HG03135 (cell line): ENCODE data around the gene TNFRSF19.
A peak's percentile ranks its signal among the peaks of the same experiment; 100 is the strongest.
"Not testable (repeated sequence)": the region's sequence is repeated elsewhere in the genome, so short reads cannot be mapped to it uniquely, and the experiment has no call there.

Source experiments
- ATAC-seq: cut with Tn5 transposase; IDR thresholded peaks from one replicate; pipeline ENCODE4 v1.9.1; 2021; ENCODE audit warnings: mild to moderate bottlenecking, moderate library complexity; ENCODE audit not compliant: unreplicated experiment

Gene TNFRSF19

GRCh38 chr13:23652909-23653726 lies 82.9 kb downstream of the TNFRSF19 start:
- no peak for ATAC-seq

GRCh38 chr13:23654111-23655110 lies 84.2 kb downstream of the TNFRSF19 start:
- ATAC-seq: no peak

- no peak for ATAC-seq
These were observed 85.1 kb downstream of the TNFRSF19 start for GRCh38 chr13:23655321-23655720.

- peak; percentile 66 for ATAC-seq
These were observed 86.6 kb downstream of the TNFRSF19 start for GRCh38 chr13:23656637-23657371.

- ATAC-seq: no peak
These were observed 88.8 kb downstream of the TNFRSF19 start for GRCh38 chr13:23658929-23659541.

- no peak for ATAC-seq
These were observed 90.0 kb downstream of the TNFRSF19 start for GRCh38 chr13:23660249-23660648.

- no peak for ATAC-seq
These were observed 96.4 kb downstream of the TNFRSF19 start for GRCh38 chr13:23666582-23666981.

GRCh38 chr13:23667750-23668149 lies 97.5 kb downstream of the TNFRSF19 start:
- no peak for ATAC-seq

GRCh38 chr13:23668562-23668961 lies 98.3 kb downstream of the TNFRSF19 start:
- no peak for ATAC-seq

GRCh38 chr13:23670793-23671192 lies 100.6 kb downstream of the TNFRSF19 start:
- ATAC-seq: no peak

GRCh38 chr13:23671377-23671776 lies 101.2 kb downstream of the TNFRSF19 start:
- ATAC-seq: no peak

GRCh38 chr13:23671897-23672296 lies 101.7 kb downstream of the TNFRSF19 start:
- no peak for ATAC-seq

- no peak for ATAC-seq
These were observed 102.4 kb downstream of the TNFRSF19 start for GRCh38 chr13:23672616-23673015.

GRCh38 chr13:23673354-23673753 lies 103.1 kb downstream of the TNFRSF19 start:
- no peak for ATAC-seq

GRCh38 chr13:23673867-23674605 lies 103.8 kb downstream of the TNFRSF19 start:
- ATAC-seq: no peak

- ATAC-seq: no peak
These were observed 104.8 kb downstream of the TNFRSF19 start for GRCh38 chr13:23674795-23675640.

GRCh38 chr13:23677679-23678288 lies 107.6 kb downstream of the TNFRSF19 start:
- not testable (repeated sequence) for ATAC-seq

- no peak for ATAC-seq
These were observed 108.6 kb downstream of the TNFRSF19 start for GRCh38 chr13:23678795-23679194.
